Psoas muscle (tissue), 8 donors: ENCODE data around the gene ZNF488. TPM values are rescaled to one million over a fixed set of nuclear protein-coding genes. Genes with fewer than 3 reads are reported as not detected.

Experiments
- ATAC-seq, 4 donors: fragments of 200-7000 bp; cut with Tn5 transposase; one replicate each; pipeline ENCODE4 v1.9.1; 2020; ENCODE audit warnings: moderate library complexity in 3 of 4, mild to moderate bottlenecking in 2 of 4
- DNase-seq, 2 donors: peaks; one replicate each; pipeline ENCODE4 v3.0.0-alpha.2; 2020
- H3K27ac ChIP-seq: fragments of 200-600 bp; one replicate; pipeline ENCODE4 v1.8.0; 2022
- H3K27me3 ChIP-seq, 3 donors: fragments of 200-600 bp in 1 of 3; one replicate each; pipeline versions ENCODE4 v1.6.1 to v1.8.0; 2013 to 2022; ENCODE audit warnings: low read length in 2 of 3, mild to moderate bottlenecking in 2 of 3, moderate library complexity in 1 of 3; ENCODE audit not compliant: insufficient read depth in 3 of 3
- H3K36me3 ChIP-seq, 2 donors: fragments of 200-600 bp in 1 of 2; one replicate each; pipeline versions ENCODE4 v1.6.1 to v1.8.0; 2013 to 2022; ENCODE audit warnings: low read depth in 1 of 2, mild to moderate bottlenecking in 1 of 2, moderate library complexity in 1 of 2; ENCODE audit not compliant: insufficient read depth in 1 of 2
- H3K4me1 ChIP-seq: fragments of 200-600 bp; one replicate; pipeline ENCODE4 v1.8.0; 2022
- H3K4me3 ChIP-seq: fragments of 200-600 bp; one replicate; pipeline ENCODE4 v1.8.0; 2022; ENCODE audit warnings: mild to moderate bottlenecking
- H3K9me3 ChIP-seq: fragments of 200-600 bp; one replicate; pipeline ENCODE4 v1.8.0; 2022
- WGBS, 3 donors: extraction: QIAGEN DNeasy Blood & Tissue Kit; methylation state at CpG; one replicate each; pipeline versions ENCODE4 v1.1.6 to v1.1.7; 2013; 5-methylcytosine and 5-hydroxymethylcytosine counted together
- intact Hi-C, 2 donors: fragments of 100-400 bp; cut with DNase I; formaldehyde crosslinking; loops; one replicate each; pipeline versions ENCODE4 v1.11.0 to v1.14.2; 2022
- polyA plus RNA-seq, 3 donors: library from polyadenylated mRNA; stranded (reverse); fragments of 200-250 nt; gene quantifications; one replicate each; pipeline ENCODE4 v1.2.3, GENCODE V29; 2013
- total RNA-seq, 4 donors: library from RNA; stranded (reverse); fragmentation: NEBNext Ultra II Directional in 2 of 4; extraction: Animal tissue kit (Norgen Biotek cat#: 25700) in 2 of 4; gene quantifications; one replicate each; pipeline versions ENCODE4 v1.2.1 to v1.2.4, GENCODE V29; 2021 to 2023
- TF ChIP-seq, protein P1 (sequence below): fragments of 200-600 bp; IDR thresholded peaks from one replicate; pipeline ENCODE4 v1.8.0; 2022; ENCODE audit warnings: antibody characterized with exemption
- donor health status: healthy with polysubstance abuse.
- donor health status: DM: no; HTN: no; CAD: no; lungs with moderate emphysema.
- donor health status: Bipolar disorder and iron deficiency.
- donor health status: healthy.
- donor health status: DM: yes; HTN: yes; CAD: no.
- donor health status: DM: no; HTN: no; CAD: no.
- donor health status: DM: no; HTN: no; CAD: no.
- donor health status: DM: yes; HTN: yes; CAD: no.

Gene ZNF488
- total and polyA plus RNA-seq, 7 donors = 0.03 to 0.15 (median 0.07) TPM; not detected in 2

DNA sequence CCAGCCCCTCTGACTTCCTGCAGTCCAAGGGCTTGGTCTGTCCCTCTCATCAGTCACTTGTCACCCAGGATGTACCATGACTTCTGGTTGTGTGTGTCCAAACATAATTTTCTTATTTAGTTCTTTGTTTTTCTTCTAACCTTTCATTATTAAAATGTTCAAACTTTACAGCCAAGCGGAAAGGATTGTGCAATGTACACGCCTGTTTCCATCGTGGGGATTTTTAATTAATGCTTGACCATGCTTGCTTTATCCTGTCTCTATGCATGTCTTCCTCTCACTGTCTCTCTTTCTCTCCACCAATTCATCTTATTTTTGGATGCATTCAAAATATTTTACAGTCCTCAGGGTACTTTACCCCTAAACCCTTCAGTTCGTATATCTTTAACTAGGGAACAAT lies 26.2 kb upstream of the ZNF488 start:
- H3K9me3 ChIP-seq = no peaks in the 10 kb centered on the region
- ATAC-seq (no peak), DNase-seq (no peak)
- no peaks in the 10 kb centered on the region for H3K27me3 ChIP-seq
- H3K36me3 ChIP-seq = no peaks in the 10 kb centered on the region
- no peak overlapping the region for H3K27ac ChIP-seq
- intact Hi-C loops = no loop called here
- no peaks in the 10 kb centered on the region for H3K4me1 ChIP-seq
- H3K4me3 ChIP-seq = no peak overlapping the region
- WGBS, 3 donors = 72 to 73% (median 73%) methylated on average over 4 of the region's 4 CpGs
- TF ChIP-seq, protein P1, sequence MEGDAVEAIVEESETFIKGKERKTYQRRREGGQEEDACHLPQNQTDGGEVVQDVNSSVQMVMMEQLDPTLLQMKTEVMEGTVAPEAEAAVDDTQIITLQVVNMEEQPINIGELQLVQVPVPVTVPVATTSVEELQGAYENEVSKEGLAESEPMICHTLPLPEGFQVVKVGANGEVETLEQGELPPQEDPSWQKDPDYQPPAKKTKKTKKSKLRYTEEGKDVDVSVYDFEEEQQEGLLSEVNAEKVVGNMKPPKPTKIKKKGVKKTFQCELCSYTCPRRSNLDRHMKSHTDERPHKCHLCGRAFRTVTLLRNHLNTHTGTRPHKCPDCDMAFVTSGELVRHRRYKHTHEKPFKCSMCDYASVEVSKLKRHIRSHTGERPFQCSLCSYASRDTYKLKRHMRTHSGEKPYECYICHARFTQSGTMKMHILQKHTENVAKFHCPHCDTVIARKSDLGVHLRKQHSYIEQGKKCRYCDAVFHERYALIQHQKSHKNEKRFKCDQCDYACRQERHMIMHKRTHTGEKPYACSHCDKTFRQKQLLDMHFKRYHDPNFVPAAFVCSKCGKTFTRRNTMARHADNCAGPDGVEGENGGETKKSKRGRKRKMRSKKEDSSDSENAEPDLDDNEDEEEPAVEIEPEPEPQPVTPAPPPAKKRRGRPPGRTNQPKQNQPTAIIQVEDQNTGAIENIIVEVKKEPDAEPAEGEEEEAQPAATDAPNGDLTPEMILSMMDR = no peak

DNA sequence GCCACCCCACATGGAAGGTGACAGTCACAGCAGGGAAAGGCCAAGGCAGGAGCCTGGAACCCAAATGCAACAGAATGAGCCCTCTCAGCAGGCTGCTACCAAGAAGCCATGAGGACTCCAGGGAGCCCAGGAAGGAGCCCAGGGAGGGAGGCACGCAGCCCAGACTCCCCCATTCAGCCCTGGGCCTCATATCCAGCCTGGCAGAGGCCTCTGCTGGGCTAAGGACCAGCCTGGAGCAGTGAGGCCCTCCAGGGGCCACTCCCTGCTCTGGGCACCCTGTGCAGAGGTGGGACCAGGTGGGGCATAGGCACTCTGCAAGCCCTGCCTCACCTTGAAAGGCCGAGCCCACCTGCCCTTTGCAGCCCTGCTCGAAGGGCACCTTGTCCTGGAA lies 25.8 kb upstream of the ZNF488 start:
- Histone ChIP-seq H3K4me1 (no peaks in the 10 kb centered on the region), H3K36me3 (no peaks in the 10 kb centered on the region), H3K27ac (no peak overlapping the region), H3K9me3 (no peaks in the 10 kb centered on the region), H3K27me3 (no peaks in the 10 kb centered on the region), H3K4me3 (no peak overlapping the region)
- WGBS, 3 donors = 82 to 88% (median 84%) methylated on average over 3 of the region's 3 CpGs
- intact Hi-C loops = no loop called here
- TF ChIP-seq, protein P1 = no peak
- no peak for DNase-seq
- ATAC-seq = no peak

DNA sequence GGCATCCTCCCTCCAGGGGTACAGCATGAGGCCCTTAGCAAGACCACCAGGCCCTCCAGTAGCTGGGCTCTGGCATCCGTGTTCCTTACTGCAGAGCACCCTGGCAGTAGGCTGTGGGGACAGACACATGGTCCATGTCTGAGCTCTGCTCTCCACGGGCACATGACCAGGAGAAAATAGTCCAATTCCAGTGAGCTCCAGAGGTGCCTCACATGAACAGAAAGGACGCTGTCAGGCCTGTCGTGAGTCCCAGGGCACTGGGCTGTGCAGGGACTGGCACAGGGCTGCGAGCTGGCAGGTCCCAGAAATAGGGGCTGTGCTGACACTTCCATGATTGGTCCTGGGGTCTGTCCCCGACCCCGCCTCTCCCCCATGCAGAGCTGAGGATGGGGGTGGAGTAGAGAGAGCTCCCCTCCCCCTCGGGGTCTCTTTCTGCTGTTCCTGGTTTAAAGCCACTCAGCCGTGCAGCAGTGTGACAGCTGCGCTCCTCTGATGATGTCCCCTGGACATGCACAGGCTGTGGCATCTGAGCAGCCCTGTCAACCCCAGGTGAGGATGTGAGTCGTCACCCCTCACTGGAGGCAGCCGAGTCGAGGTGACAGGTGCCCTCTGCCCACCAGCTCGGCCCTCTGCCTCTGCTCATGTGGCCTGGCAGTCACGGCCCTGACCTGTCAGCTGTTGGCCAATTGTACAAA lies 25.2 kb upstream of the ZNF488 start:
- Histone ChIP-seq H3K4me3 (no peak overlapping the region), H3K4me1 (no peaks in the 10 kb centered on the region), H3K9me3 (no peaks in the 10 kb centered on the region), H3K36me3 (no peaks in the 10 kb centered on the region), H3K27me3 (no peaks in the 10 kb centered on the region), H3K27ac (no peak overlapping the region)
- WGBS, 3 donors = 57 to 72% (median 64%) methylated on average over 12 to 15 of the region's 15 CpGs
- ATAC-seq = no peak
- DNase-seq = no peak
- TF ChIP-seq, protein P1 = no peak
- intact Hi-C loops = no loop called here

DNA sequence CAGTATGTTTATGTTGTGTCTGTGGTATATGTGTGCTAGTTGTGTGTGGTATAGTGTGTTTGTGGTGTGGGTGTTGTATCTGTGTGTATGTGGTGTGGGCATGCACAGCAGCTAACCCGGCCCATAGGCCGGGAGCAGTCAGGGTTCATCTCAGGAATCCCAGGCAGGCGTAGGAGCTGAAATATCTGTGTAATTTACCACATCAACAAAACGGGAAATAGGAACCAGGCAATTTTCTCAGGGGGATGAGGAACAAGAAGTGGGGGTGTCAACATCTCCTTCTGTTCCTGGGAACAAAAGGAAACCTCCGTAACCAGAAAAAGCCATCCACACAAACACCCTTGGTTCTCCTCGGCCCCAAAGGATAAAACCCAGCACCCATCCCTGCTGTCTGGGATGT lies 24.5 kb upstream of the ZNF488 start:
- no peak overlapping the region for H3K27ac ChIP-seq
- H3K36me3 ChIP-seq = no peaks in the 10 kb centered on the region
- no peaks in the 10 kb centered on the region for H3K27me3 ChIP-seq
- 68 to 80% (median 70%) methylated on average over 6 of the region's 6 CpGs for WGBS, 3 donors
- TF ChIP-seq, protein P1 = no peak
- DNase-seq (no peak), ATAC-seq (no peak)
- intact Hi-C loops = no loop called here
- H3K4me3 ChIP-seq = no peak overlapping the region
- H3K9me3 ChIP-seq = no peaks in the 10 kb centered on the region
- H3K4me1 ChIP-seq = no peaks in the 10 kb centered on the region
